GM18511 (cell line): ENCODE measurements around the gene SYT8.

Source experiments
- ATAC-seq: cut with Tn5 transposase; IDR thresholded peaks from one replicate; pipeline ENCODE4 v1.9.1; 2021; ENCODE audit warnings: mild to moderate bottlenecking, moderate library complexity; ENCODE audit not compliant: unreplicated experiment

Gene SYT8

GRCh38 chr11:1817511-1817910 lies 17.3 kb upstream of the SYT8 start:
- ATAC-seq, result no peak

- ATAC-seq, result no peak
Measured at GRCh38 chr11:1819074-1819473, 15.7 kb upstream of the SYT8 start.

DNA sequence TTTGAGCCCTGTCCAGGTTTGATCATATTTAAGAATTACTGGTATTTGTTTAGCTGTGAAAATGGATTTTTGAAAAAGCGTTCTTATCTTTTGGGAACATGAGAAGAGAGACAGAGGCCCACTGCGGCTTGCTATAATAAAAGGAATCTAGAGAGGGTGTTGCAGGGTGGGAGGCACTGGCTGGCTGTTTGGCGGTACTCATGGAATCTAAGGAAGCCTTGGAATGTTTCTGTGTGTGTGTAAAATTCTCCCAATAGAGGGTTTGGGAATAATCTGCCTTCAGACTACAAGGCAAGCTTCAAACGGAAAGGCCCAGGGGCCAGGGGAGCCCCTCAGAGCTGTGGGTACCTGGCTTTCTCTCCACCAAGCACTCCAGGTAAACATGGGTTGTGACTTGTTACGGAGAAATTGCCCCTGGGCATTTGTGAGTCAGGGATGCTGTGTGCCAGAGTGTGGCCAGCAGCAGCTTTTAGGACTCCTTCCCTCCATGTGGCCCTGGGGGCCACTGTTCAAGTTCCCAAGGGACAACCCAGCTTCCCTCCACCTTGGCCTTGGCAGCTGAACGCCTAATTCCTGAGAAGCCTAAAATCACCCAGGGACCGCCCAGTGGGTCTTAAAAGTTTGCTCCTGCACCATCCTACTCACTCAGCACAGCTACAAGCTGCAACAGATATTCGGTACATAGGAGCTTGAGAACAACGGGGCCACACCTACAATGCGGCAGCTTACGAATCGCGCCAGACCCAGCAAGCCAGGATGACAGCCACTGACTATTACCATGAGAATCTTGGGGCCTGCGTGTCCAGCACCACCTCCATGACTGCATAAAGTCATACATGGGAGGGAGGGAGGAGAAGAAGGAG lies 14.1 kb upstream of the SYT8 start:
- no peak for ATAC-seq

DNA sequence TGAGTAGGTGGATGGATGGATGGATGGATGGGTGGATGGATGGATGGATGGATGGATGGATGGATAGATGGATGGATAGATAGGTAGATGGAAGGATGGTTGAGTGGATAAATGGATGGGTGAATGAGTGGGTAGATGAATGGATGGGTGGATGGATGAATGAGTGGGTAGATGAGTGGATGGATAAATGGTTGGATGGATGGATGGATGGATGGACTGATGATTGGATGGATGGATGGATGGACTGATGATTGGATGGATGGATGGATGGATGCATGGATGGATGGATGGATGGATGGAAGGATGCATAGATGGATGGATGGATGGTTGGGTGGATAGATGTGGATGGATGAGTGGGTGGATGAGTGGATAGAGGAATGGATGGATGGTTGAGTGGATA lies 13.2 kb upstream of the SYT8 start:
- ATAC-seq, result no peak

DNA sequence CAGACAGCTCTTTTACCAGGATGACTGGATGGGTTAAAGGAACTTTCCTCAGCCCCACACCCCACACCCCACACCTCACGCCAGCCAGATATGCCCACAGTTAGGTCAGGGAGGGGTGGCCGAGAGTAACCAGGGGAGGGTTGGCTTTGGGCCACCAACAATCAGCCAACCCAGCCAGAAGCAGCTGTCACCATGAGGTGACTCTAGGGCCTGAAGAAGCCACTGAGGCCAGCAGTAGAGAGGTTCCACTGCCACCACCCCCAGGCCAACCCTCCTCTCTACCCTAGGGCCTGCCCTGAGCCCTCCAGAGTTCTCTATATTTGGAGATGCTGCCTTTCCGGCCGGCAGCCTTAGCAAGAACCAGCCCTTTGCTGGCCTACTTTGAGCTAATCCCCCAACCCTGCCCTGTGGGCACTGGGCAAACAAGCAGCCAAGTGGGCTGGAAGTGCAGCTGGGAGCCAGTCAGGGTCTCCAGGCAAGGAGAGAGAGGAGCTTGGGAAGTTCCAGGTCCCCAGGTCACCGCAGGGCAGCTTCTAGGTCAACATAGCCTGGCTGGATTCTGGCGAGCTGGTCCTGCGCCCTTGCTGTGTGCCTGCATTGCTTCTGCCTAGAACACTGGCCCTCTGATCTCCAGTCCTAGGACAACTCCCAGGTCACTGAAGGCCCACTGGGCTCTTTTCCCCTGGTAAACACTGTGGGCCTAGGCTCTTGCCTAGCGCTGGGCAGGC lies 12.0 kb upstream of the SYT8 start:
- ATAC-seq, result no peak

GRCh38 chr11:1823376-1824220 lies 11.2 kb upstream of the SYT8 start:
- no peak for ATAC-seq

GRCh38 chr11:1824221-1825038 lies 10.4 kb upstream of the SYT8 start:
- ATAC-seq, result no peak

GRCh38 chr11:1825039-1825740 lies 9.6 kb upstream of the SYT8 start:
- no peak for ATAC-seq

DNA sequence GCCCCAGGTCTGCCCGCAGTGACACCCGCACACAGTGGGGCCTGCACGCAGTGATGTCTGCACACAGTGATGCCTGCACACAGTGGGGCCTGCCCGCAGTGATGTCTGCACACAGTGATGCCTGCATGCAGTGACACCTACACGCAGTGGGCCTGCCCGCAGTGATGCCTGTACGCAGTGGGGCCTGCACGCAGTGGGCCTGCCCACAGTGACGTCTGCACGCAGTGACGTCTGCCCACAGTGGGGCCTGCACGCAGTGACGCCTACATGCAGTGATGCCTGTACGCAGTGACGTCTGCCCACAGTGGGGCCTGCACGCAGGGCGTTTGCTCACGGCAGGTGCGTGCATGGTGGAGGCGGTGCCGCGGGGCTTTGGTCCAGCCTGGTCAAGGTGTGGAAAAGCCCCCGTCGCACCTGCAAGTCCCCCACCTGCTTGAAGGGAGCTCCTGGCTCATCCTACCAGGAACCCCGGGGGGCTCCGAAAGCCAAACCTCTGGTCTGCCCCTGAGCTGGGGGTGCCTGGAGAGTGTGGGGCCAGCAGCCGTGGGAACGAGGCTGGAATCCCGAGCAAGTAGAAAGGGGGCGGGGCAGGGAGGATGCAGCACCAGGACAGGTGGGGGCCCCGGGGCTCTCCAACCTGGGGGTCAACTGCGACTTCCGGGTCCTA lies 8.9 kb upstream of the SYT8 start:
- no peak for ATAC-seq

DNA sequence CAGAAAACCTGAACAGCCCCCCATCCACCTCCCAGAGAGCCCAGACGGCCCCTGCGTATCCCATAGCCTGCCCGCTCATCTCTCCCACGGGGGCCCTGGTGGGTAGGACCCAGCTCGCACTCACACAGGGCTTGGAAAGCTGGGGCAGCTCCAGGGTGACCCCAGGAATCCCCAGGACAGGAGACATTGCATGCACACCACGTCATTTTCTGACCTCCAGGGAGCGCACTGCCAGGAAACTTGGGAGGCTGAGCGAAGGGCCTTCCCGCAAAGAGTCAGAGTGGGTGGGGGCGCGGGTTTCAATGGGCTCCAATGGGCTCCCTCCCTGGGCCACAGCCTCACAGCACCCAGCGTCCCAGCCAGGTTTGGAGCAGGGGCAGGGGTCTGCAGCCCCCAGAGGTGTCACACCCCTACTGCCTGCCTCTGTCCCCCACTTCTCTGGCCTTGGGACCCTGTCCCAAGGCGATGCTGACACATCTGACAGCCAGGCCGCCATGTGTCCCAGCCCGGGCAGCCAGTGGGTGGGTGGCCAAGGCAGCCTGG lies 8.2 kb upstream of the SYT8 start:
- no peak for ATAC-seq

- no peak for ATAC-seq
Measured at GRCh38 chr11:1827095-1827813, 7.5 kb upstream of the SYT8 start.

DNA sequence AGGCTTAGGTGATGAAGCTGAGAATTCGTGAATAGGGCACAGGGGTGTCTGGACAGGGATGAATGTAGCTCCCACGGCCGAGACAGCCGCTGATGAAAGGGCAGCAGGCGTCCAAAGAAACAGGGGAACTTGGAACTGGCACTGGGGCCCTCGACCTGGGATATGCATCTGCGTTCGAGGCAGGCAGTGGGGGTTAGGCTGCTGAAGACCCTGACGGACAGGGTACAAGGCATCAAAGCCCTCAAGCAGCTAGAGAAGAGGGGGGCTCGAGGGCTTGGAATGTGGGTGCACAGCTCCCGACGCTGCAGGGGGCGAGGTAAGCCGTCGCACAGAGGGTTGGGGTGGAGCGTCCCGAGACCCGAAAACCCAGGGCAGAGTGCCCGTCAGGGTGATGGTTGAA lies 6.9 kb upstream of the SYT8 start:
- ATAC-seq, result no peak

- no peak for ATAC-seq
Measured at GRCh38 chr11:1828542-1828941, 6.2 kb upstream of the SYT8 start.

DNA sequence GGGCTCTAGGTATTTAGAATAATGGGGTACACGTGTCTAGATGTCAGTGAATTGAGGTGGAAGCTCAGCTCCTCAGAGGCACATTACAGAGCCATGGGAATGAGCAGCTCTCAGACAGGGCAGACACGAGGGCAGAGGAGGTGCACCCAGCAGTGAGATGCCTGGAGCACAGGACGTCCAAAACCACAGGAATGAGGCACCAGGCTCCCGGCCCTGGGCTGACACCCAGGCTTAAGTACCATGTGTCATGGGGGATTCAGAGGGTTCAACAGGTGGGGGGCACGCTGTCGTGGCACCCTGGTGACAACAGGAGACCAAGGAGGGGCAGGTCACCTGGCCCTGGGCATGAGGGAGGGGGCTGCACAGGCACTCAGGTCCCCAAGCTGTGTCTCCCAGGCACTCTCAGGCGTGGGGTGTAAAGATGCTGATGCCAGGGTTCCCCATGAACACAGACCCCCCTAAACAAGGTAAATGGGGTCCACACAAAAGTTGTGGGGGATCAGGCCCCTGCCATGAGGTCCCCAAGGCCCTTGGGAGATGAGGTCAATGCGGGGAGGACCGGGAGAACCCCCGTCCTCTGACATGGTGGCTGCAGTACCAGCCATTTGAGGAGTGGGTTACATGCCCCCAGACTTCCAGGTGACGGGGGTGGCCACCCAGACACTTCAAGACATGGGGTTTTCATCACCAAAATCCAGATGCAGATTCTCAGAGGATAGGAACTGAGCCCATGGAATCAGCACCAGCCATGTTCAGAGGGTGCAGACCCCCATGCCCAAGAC lies 5.6 kb upstream of the SYT8 start:
- no peak for ATAC-seq

- ATAC-seq, result no peak
Measured at GRCh38 chr11:1830004-1830321, 4.8 kb upstream of the SYT8 start.

DNA sequence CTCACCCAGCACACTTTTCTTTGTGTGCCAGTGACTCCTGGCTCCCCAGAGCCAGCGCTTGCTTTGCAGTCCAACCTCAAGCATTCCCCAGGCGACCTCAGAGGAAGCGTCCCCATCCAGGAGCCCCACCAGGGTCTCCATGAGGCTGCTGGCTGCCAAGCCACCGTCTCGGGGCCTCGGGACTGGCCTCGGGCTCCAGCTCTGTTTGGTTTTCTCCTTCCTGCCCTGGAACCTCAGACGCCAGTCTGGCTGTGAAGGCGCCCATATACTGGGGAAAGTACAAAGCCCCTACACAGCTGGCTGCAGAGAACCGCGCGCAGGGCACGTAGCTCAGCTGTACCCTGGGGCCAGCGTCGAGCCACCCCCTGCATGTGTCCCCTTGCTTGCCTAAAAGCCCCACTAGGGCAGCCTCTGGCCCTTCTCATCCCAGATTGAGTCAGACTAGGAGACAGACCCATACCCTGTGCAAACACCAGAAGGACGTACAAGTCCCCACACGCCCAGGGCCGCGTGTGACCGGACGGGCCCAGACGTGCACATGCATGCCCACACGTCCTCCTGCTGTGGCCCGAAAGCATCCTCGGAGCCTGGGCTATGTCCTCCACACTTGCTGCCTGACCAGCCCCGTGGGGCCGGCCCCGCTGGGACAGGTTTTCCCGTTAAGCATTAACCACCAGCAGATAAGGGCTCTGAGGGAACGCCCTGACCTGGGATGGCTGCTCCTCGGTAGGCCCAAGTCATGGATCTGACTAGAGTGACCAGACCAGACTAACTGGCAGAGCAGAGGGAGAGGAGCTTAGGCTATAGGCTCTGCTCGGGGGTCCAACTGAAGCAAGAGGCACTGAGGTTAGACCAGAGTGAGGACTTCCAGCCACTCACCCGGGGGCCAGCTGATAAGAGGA lies 4.2 kb upstream of the SYT8 start:
- no peak for ATAC-seq
